Measurements from ENCODE around the gene TMEM9B.
"Not testable (repeated sequence)": the region's sequence is repeated elsewhere in the genome, so short reads cannot be mapped to it uniquely, and the experiment has no call there.

The TMEM9B gene

GRCh38 chr11:8959546-8960166, 4.6 kb downstream of the TMEM9B start:
- Mint-ChIP-seq H3K27me3 (no peaks in the 10 kb centered on the region), H3K27ac (no peak overlapping the region), H3K9me3 (no peaks in the 10 kb centered on the region), H3K4me1 (peaks cover 16% of the 10 kb centered on the region), H3K4me3 (no peak overlapping the region), H3K36me3 (peaks cover 13% of the 10 kb centered on the region)
- ATAC-seq (ENCODE audit: low read depth): no peak
- DNase-seq (ENCODE audit: low spot score in 2 of 2): no peak

DNA sequence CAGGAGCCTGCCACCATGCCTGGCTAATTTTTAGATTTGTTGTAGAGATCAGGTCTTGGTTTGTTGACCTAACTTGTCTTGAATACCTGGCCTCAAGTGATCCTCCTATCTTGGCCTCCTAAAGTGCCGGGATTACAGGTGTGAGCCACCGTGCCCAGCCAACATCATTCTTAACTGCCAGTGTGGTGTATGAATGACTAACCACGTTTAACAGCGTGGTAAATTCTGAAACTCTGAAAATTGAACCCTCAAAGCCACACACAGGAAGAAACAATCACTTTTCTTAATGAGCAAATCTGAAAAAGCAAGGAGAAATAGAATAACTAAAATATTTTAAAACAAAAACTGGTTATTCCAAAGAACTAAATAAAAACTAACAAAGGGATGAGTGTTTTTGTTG, 7.4 kb downstream of the TMEM9B start:
- H3K4me3 Mint-ChIP-seq: no peak overlapping the region
- peaks cover 26% of the 10 kb centered on the region for H3K36me3 Mint-ChIP-seq
- H3K9me3 Mint-ChIP-seq: no peaks in the 10 kb centered on the region
- ATAC-seq (ENCODE audit: low read depth) (no peak), DNase-seq (ENCODE audit: low spot score in 2 of 2) (no peak)
- peaks cover 5% of the 10 kb centered on the region for H3K4me1 Mint-ChIP-seq
- H3K27ac Mint-ChIP-seq: no peak overlapping the region
- no peaks in the 10 kb centered on the region for H3K27me3 Mint-ChIP-seq

- H3K27ac Mint-ChIP-seq: no peak overlapping the region
- DNase-seq (ENCODE audit: low spot score in 2 of 2): no peak
- H3K4me1 Mint-ChIP-seq: no peaks in the 10 kb centered on the region
- ATAC-seq (ENCODE audit: low read depth): no peak
- H3K27me3 Mint-ChIP-seq: peaks cover 5% of the 10 kb centered on the region
- peaks cover 1% of the 10 kb centered on the region for H3K9me3 Mint-ChIP-seq
- no peak overlapping the region for H3K4me3 Mint-ChIP-seq
- H3K36me3 Mint-ChIP-seq: peaks cover 30% of the 10 kb centered on the region
Observed at GRCh38 chr11:8948886-8949285, 15.4 kb downstream of the TMEM9B start.

- H3K36me3 Mint-ChIP-seq: peaks cover 22% of the 10 kb centered on the region
- H3K9me3 Mint-ChIP-seq: peaks cover 1% of the 10 kb centered on the region
- no peak overlapping the region for H3K4me3 Mint-ChIP-seq
- no peak overlapping the region for H3K27ac Mint-ChIP-seq
- no peak for DNase-seq (ENCODE audit: low spot score in 2 of 2)
- ATAC-seq (ENCODE audit: low read depth): no peak
- H3K4me1 Mint-ChIP-seq: no peaks in the 10 kb centered on the region
- peaks cover 5% of the 10 kb centered on the region for H3K27me3 Mint-ChIP-seq
Observed at GRCh38 chr11:8947230-8947943, 16.9 kb downstream of the TMEM9B start.

GRCh38 chr11:8942518-8943066, 21.6 kb downstream of the TMEM9B start, which contains the start of gene ASCL3:
TSS of gene ASCL3 (minus strand) at chr11:8943016. CDS start at chr11:8938161, 4,855 bp downstream.
- DNase-seq (ENCODE audit: low spot score in 2 of 2): no peak
- no peak for ATAC-seq (ENCODE audit: low read depth)
- H3K4me3 Mint-ChIP-seq: no peak within 1 kb of the TSS
- peaks cover 15% of the 10 kb centered on the region for H3K27me3 Mint-ChIP-seq
- peaks cover 9% of the 10 kb centered on the region for H3K36me3 Mint-ChIP-seq
- peaks cover 1% of the 10 kb centered on the region for H3K9me3 Mint-ChIP-seq
- H3K4me1 Mint-ChIP-seq: no peaks in the 10 kb centered on the region
- H3K27ac Mint-ChIP-seq: no peak within 1 kb of the TSS

DNA sequence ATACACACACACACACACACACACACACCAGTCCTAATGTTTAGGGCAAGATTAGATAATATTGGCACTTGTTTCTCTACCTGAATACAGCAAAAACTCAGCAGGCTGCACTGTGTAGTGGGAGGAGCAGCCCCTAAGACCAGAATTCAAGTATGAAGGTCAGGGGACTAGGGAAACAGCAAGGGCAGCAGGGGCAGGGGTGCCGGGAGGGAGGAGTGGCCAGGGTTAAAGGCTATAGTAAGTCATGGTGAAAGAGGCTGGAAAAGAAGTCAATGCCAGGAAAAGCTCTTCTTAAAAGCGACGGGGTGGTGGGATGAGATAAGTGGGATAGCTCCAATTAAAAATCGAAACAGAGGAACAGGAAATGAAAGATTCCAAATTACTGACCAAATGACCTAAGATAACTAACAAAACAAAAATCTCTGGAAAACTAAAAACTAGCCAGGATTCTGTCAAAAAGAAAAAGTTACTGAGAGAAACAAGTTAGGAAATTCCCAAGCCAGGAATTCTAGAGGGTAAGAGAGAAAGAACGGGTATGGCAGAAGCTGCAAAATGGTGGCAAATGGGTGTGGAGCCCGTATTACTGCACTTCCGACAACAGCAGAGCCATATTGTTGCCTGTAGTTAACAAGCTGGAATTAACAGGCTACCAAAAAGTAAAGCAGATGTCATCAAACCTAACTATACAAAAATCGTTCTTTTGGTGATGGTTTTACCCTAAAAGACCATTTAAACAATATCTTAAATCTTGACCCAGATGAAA, 22.7 kb downstream of the TMEM9B start:
- Mint-ChIP-seq H3K4me3 (no peak overlapping the region), H3K27ac (no peak overlapping the region), H3K9me3 (peaks cover 1% of the 10 kb centered on the region), H3K27me3 (peaks cover 15% of the 10 kb centered on the region), H3K4me1 (peaks cover 3% of the 10 kb centered on the region), H3K36me3 (peaks cover 2% of the 10 kb centered on the region)
- no peak for DNase-seq (ENCODE audit: low spot score in 2 of 2)
- ATAC-seq (ENCODE audit: low read depth): no peak

GRCh38 chr11:8937659-8938058, 26.6 kb downstream of the TMEM9B start:
- H3K4me1 Mint-ChIP-seq: peaks cover 3% of the 10 kb centered on the region
- H3K9me3 Mint-ChIP-seq: no peaks in the 10 kb centered on the region
- DNase-seq (ENCODE audit: low spot score in 2 of 2) (no peak), ATAC-seq (ENCODE audit: low read depth) (no peak)
- peaks cover 12% of the 10 kb centered on the region for H3K27me3 Mint-ChIP-seq
- no peak overlapping the region for H3K27ac Mint-ChIP-seq
- no peak overlapping the region for H3K4me3 Mint-ChIP-seq
- no peaks in the 10 kb centered on the region for H3K36me3 Mint-ChIP-seq

DNA sequence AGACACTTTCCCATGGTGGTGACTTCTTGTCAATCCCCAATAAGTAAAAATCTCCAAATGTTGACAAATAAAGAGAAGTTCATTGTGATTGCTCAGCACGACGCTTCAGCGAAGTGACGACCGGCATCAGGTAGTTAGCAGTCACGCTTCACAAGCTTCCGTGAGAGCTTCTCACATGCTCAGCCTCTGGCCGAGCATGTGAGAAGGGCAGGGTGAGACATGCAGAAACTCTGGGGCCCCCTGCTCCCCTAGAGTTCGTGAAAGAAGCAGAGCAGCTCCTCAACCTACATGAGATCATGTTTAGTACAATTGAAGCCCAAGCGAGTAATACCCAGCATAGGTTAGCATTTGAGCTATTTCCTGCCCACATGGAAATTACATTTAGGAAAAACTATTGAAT, 27.1 kb downstream of the TMEM9B start:
- no peak for DNase-seq (ENCODE audit: low spot score in 2 of 2)
- Mint-ChIP-seq H3K9me3 (no peaks in the 10 kb centered on the region), H3K27me3 (peaks cover 12% of the 10 kb centered on the region), H3K36me3 (no peaks in the 10 kb centered on the region), H3K27ac (no peak overlapping the region), H3K4me3 (peak overlapping the region; percentile 15), H3K4me1 (peaks cover 3% of the 10 kb centered on the region)
- ATAC-seq (ENCODE audit: low read depth): peak; percentile 80

- DNase-seq (ENCODE audit: low spot score in 2 of 2); H3K27ac Mint-ChIP-seq; H3K4me1 Mint-ChIP-seq; H3K9me3 Mint-ChIP-seq; H3K27me3 Mint-ChIP-seq; H3K4me3 Mint-ChIP-seq; ATAC-seq (ENCODE audit: low read depth); H3K36me3 Mint-ChIP-seq: not testable (repeated sequence)
Observed at GRCh38 chr11:8935789-8936188, 28.5 kb downstream of the TMEM9B start.

DNA sequence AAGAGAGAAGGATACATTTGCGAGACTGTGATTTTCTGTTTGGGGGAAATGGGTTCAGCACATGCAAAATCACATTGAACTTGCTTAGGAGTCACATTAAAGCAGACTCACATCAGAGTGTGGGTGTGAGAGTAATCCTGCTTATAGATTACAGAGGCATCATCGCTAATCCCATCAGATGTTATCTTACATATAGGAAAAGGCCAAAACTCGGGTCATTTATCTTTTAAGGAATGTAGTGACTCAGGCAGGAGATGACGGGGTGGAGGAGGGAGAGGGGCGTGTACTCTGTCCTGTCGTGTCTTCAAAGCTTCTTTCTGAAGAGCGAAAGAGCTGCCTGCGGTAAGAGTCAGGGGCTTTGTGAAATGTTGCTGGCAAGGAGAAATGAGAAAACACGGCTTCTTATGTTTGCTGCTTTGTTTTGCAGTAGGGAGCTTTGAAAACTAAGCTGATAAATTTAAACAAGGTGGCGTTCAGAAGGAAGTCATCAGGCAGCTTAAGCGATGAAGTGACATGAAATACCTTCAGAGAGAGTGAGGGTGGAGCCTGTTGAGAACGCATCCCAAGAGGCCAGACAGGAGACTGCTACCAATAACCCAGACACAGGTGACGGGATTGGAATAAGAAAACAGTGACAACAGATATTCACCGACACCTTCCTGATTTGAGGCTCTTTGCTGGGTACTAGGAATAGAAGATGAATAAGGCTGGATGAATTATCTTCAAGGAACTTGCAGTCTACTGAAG, 29.3 kb downstream of the TMEM9B start:
- Mint-ChIP-seq H3K4me3 (no peak overlapping the region), H3K27ac (no peak overlapping the region), H3K9me3 (no peaks in the 10 kb centered on the region), H3K27me3 (peaks cover 3% of the 10 kb centered on the region), H3K4me1 (peaks cover 3% of the 10 kb centered on the region), H3K36me3 (no peaks in the 10 kb centered on the region)
- no peak for ATAC-seq (ENCODE audit: low read depth)
- DNase-seq (ENCODE audit: low spot score in 2 of 2): no peak

DNA sequence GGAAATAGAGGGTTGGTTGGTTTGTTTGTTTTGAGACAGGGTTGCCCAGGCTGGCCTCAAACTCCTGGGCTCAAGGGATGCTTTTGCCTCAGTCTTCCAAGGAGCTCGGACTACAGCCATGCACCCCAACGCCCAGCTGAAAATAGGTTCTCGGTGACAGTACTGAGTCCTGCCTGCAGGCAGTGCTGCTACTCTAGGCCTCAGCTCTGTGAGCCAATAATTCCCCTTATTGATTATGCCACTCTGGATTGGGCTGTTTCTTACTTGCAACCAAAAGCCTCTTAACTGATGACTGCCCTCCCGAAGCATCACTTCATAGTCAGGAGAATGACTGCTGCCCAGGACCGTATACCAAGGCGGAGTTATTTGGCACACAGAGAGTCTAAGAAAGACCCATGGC, 30.3 kb downstream of the TMEM9B start:
- peaks cover 1% of the 10 kb centered on the region for H3K27me3 Mint-ChIP-seq
- DNase-seq (ENCODE audit: low spot score in 2 of 2): no peak
- H3K36me3 Mint-ChIP-seq: no peaks in the 10 kb centered on the region
- H3K4me3 Mint-ChIP-seq: no peak overlapping the region
- no peaks in the 10 kb centered on the region for H3K9me3 Mint-ChIP-seq
- no peak for ATAC-seq (ENCODE audit: low read depth)
- peaks cover 3% of the 10 kb centered on the region for H3K4me1 Mint-ChIP-seq
- no peak overlapping the region for H3K27ac Mint-ChIP-seq

DNA sequence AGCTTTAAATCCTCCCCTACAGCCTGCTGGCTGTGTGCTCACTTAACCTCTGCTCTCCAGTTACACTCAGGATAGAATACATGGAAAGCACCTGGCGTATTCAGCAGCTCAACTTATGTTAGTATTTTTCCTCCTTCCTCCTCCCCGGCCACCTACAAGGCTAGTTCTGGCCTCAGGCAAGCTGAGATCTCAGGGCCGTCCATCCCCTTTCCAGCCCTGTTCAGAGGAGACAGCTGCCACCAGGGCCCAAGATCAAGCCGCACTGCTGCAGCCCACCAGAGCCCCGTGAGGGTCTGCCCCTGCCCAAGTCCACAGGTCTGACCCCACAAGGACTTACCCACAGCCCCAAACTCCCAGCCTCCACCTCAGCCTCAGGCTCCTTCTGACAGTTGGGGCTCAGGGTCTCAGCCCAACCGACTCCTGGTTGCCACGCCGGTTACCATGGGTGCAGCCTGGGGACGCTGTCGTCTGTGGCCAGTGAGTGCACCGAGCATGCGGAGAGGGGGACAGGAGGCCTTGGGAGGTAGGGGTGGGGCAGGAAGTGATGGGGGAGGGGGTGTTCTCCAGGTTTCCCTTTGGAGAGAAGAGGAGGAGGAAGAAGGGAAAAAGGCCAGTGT, 31.6 kb downstream of the TMEM9B start, which contains the start of gene C11orf16:
TSS of gene C11orf16 (minus strand) at position 384 of the 617 bp plus-strand sequence. CDS start 639 bp downstream, outside the sequence.
- Mint-ChIP-seq H3K9me3 (no peaks in the 10 kb centered on the region), H3K36me3 (no peaks in the 10 kb centered on the region), H3K4me1 (peaks cover 3% of the 10 kb centered on the region), H3K27ac (no peak within 1 kb of the TSS), H3K27me3 (peaks cover 4% of the 10 kb centered on the region), H3K4me3 (no peak within 1 kb of the TSS)
- ATAC-seq (ENCODE audit: low read depth) (no peak), DNase-seq (ENCODE audit: low spot score in 2 of 2) (no peak)

DNA sequence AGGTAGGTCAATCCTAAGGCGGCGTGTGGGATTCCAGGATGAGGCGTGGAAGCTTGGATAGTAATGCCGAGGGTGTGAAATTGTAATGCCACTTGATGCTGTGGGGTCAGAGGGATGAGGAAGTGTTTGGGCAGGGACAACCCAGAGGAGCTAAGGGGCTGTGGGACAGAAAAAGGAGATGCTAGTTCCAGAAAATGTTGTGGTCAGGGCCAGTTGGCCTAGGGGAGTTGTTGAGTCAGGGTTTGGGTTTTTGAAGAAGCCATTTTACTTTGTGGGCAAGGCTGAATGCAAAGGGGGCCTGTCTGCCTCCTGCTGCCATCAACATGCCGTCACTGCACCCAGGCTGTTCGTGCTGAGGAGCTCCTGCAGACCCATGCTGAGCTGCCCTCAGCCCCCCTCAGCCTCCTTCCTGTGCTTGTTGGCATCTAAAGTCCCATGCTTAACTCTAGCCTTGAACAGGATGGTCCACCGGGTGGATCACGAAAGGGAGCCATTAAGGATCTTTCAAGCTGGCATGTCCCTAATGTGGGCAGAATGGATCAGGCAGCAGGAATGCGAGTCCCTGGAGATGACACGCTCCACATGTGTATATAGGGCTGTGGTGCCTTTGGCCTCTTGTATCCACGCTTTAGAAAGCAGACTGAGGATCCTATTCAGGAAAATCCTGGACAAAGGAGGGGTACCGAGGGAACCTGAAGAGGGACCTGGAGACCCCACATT, 33.6 kb downstream of the TMEM9B start:
- H3K9me3 Mint-ChIP-seq: no peaks in the 10 kb centered on the region
- no peak overlapping the region for H3K27ac Mint-ChIP-seq
- ATAC-seq (ENCODE audit: low read depth) (no peak), DNase-seq (ENCODE audit: low spot score in 2 of 2) (no peak)
- H3K36me3 Mint-ChIP-seq: no peaks in the 10 kb centered on the region
- H3K27me3 Mint-ChIP-seq: peaks cover 4% of the 10 kb centered on the region
- no peaks in the 10 kb centered on the region for H3K4me1 Mint-ChIP-seq
- no peak overlapping the region for H3K4me3 Mint-ChIP-seq

Data from memory B cell (primary cell).